ENCODE data around the gene POLR3GL. TPM values are rescaled to one million over a fixed set of nuclear protein-coding genes. Genes with fewer than 3 reads are reported as not detected.
A peak's percentile ranks its signal among the peaks of the same experiment; 100 is the strongest.

POLR3GL gene
- total RNA-seq, 6 experiments from 2014 or later, result 8.4 to 14.3 (median 11.9) TPM

- no peaks in the 10 kb centered on the region for H3K27me3 ChIP-seq
- no peaks in the 10 kb centered on the region for H3K9me3 ChIP-seq
- peaks cover 0 to 68% (median 25%) of the 10 kb centered on the region in 4 donors for H3K4me1 ChIP-seq
- H3K27ac ChIP-seq, result peak overlapping the region; percentile 88 to 98 (median 92)
- peak overlapping the region; percentile 79 to 91 (median 83) for H3K4me3 ChIP-seq
- DNase-seq (no peak), ATAC-seq (no peak)
- intact Hi-C loops (cut with DNase I), result no loop called here
- no peak for TF ChIP-seq POLR2A (IDR thresholded peaks at IDR 0.05)
- TF ChIP-seq, protein P1, sequence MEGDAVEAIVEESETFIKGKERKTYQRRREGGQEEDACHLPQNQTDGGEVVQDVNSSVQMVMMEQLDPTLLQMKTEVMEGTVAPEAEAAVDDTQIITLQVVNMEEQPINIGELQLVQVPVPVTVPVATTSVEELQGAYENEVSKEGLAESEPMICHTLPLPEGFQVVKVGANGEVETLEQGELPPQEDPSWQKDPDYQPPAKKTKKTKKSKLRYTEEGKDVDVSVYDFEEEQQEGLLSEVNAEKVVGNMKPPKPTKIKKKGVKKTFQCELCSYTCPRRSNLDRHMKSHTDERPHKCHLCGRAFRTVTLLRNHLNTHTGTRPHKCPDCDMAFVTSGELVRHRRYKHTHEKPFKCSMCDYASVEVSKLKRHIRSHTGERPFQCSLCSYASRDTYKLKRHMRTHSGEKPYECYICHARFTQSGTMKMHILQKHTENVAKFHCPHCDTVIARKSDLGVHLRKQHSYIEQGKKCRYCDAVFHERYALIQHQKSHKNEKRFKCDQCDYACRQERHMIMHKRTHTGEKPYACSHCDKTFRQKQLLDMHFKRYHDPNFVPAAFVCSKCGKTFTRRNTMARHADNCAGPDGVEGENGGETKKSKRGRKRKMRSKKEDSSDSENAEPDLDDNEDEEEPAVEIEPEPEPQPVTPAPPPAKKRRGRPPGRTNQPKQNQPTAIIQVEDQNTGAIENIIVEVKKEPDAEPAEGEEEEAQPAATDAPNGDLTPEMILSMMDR (IDR thresholded peaks at IDR 0.05), result no peak
- WGBS (ENCODE audit: insufficient coverage, low coverage, low lambda C conversion rate, missing lambda C conversion rate), result 0% methylated on average over 8 of the region's 8 CpGs
- peaks cover 0 to 31% (median 24%) of the 10 kb centered on the region in 4 donors for H3K36me3 ChIP-seq
Measured at GRCh38 chr1:145995148-145995881, 30.8 kb downstream of the POLR3GL start.

DNA sequence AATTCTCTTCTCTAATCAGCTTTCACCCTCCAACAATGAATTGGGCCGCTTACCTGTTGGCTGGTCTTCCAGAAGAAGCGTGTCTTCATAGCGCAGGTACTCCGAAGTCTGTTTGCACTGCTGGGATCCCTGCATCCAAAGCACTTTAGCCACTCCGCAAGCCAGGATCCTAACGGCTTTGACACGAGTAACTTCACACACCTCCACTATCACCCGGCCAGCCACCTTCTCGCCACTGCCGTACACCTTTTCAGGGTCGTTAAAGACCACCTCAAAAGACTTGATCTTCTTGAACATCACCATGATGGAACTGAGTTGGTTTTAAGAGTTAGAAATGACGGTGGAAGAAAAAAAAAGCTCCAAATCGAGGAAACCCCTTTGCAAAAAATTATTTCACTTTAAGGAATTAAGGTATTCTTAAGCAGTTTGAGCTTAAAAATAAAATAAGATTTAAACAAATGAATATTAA is 31.5 kb downstream of the POLR3GL start:
- peaks cover 0 to 31% (median 24%) of the 10 kb centered on the region in 4 donors for H3K36me3 ChIP-seq
- no peaks in the 10 kb centered on the region for H3K27me3 ChIP-seq
- TF ChIP-seq POLR2A (IDR thresholded peaks at IDR 0.05), result no peak
- TF ChIP-seq, protein P1 (IDR thresholded peaks at IDR 0.05), result no peak
- H3K27ac ChIP-seq, result peak overlapping the region; percentile 88 to 98 (median 92)
- H3K9me3 ChIP-seq, result no peaks in the 10 kb centered on the region
- WGBS (ENCODE audit: insufficient coverage, low coverage, low lambda C conversion rate, missing lambda C conversion rate), result under 1% methylated on average over 13 of the region's 13 CpGs
- intact Hi-C loops (cut with DNase I), result no loop called here
- DNase-seq, result no peak
- ATAC-seq, result peak in 2 of 4 donors; percentile 3 to 8
- H3K4me3 ChIP-seq, result peak overlapping the region; percentile 79 to 91 (median 83)
- H3K4me1 ChIP-seq, result peaks cover 0 to 61% (median 25%) of the 10 kb centered on the region in 4 donors

- TF ChIP-seq, protein P1 (IDR thresholded peaks at IDR 0.05), result no peak
- TF ChIP-seq POLR2A (IDR thresholded peaks at IDR 0.05), result peak; percentile 99
- peak within 1 kb of the TSS; percentile 79 to 91 (median 83) for H3K4me3 ChIP-seq
- ATAC-seq (peak; percentile 81 to 91 (median 86)), DNase-seq (peak; percentile 99)
- peaks cover 0 to 31% (median 24%) of the 10 kb centered on the region in 4 donors for H3K36me3 ChIP-seq
- H3K27me3 ChIP-seq, result no peaks in the 10 kb centered on the region
- peak within 1 kb of the TSS; percentile 88 to 98 (median 92) for H3K27ac ChIP-seq
- intact Hi-C loops (cut with DNase I), result no loop called here
- WGBS (ENCODE audit: insufficient coverage, low coverage, low lambda C conversion rate, missing lambda C conversion rate), result under 1% methylated on average over 27 of the region's 30 CpGs
- peaks cover 0 to 56% (median 25%) of the 10 kb centered on the region in 4 donors for H3K4me1 ChIP-seq
- no peaks in the 10 kb centered on the region for H3K9me3 ChIP-seq
Measured at GRCh38 chr1:145996433-145997015, 32.0 kb downstream of the POLR3GL start, which contains the start of gene TXNIP. Gene TXNIP (minus strand): TSS chr1:145996579. CDS start chr1:145996266, 313 bp downstream.

GRCh38 chr1:145997016-145997717 is 32.7 kb downstream of the POLR3GL start:
- TF ChIP-seq, protein P1 (IDR thresholded peaks at IDR 0.05), result no peak
- peak; percentile 59 for TF ChIP-seq POLR2A (IDR thresholded peaks at IDR 0.05)
- intact Hi-C loops (cut with DNase I), result no loop called here
- Histone ChIP-seq H3K27me3 (no peaks in the 10 kb centered on the region), H3K27ac (peak overlapping the region; percentile 88 to 98 (median 92)), H3K9me3 (no peaks in the 10 kb centered on the region), H3K4me3 (peak overlapping the region; percentile 79 to 91 (median 83)), H3K4me1 (peaks cover 0 to 54% (median 22%) of the 10 kb centered on the region in 4 donors), H3K36me3 (peaks cover 0 to 31% (median 24%) of the 10 kb centered on the region in 4 donors)
- DNase-seq (peak in 2 of 3 donors; percentile 39 to 47), ATAC-seq (peak; percentile 4 to 43 (median 6))
- WGBS (ENCODE audit: insufficient coverage, low coverage, low lambda C conversion rate, missing lambda C conversion rate), result 4% methylated on average over 11 of the region's 12 CpGs

Measured in right lobe of liver (tissue), 6 donors.